Stimulated activated naive B cell treated with anti-CD40 and anti-IgM and Interleukin-4, amounts not matched to agents 10 μg/mL and 1 μg/mL and 100 μg/mL, for 72 hours (primary cell): ENCODE measurements around the gene XPO5.

Experiments used
- ATAC-seq, 2 donors: fragments of 150-1000 bp; cut with Tn5 transposase; replicated peaks; 2 replicates each; pipeline ENCODE4 v1.10.0; 2021; ENCODE audit warnings: moderate library complexity in 1 of 2
- DNase-seq: peaks from one replicate; pipeline ENCODE4 v3.0.0; 2021
- H3K27ac Mint-ChIP-seq: one replicate; pipeline ENCODE4 v1.8.0; 2022; ENCODE audit warnings: mild to moderate bottlenecking, mixed read lengths
- H3K27me3 Mint-ChIP-seq, 2 donors: one replicate each; pipeline ENCODE4 v1.8.0; 2022; ENCODE audit warnings: mixed read lengths in 2 of 2
- H3K36me3 Mint-ChIP-seq, 2 donors: one replicate each; pipeline ENCODE4 v1.8.0; 2022; ENCODE audit warnings: mixed read lengths in 2 of 2, mild to moderate bottlenecking in 1 of 2
- H3K4me1 Mint-ChIP-seq, 2 donors: one replicate each; pipeline ENCODE4 v1.8.0; 2022; ENCODE audit warnings: mixed read lengths in 2 of 2, mild to moderate bottlenecking in 1 of 2
- H3K4me3 Mint-ChIP-seq, 2 donors: one replicate each; pipeline ENCODE4 v1.8.0; 2022; ENCODE audit warnings: mild to moderate bottlenecking in 2 of 2, mixed read lengths in 2 of 2, moderate library complexity in 1 of 2
- H3K9me3 Mint-ChIP-seq, 2 donors: one replicate each; pipeline ENCODE4 v1.8.0; 2022; ENCODE audit warnings: mixed read lengths in 2 of 2, mild to moderate bottlenecking in 1 of 2

The XPO5 gene

DNA sequence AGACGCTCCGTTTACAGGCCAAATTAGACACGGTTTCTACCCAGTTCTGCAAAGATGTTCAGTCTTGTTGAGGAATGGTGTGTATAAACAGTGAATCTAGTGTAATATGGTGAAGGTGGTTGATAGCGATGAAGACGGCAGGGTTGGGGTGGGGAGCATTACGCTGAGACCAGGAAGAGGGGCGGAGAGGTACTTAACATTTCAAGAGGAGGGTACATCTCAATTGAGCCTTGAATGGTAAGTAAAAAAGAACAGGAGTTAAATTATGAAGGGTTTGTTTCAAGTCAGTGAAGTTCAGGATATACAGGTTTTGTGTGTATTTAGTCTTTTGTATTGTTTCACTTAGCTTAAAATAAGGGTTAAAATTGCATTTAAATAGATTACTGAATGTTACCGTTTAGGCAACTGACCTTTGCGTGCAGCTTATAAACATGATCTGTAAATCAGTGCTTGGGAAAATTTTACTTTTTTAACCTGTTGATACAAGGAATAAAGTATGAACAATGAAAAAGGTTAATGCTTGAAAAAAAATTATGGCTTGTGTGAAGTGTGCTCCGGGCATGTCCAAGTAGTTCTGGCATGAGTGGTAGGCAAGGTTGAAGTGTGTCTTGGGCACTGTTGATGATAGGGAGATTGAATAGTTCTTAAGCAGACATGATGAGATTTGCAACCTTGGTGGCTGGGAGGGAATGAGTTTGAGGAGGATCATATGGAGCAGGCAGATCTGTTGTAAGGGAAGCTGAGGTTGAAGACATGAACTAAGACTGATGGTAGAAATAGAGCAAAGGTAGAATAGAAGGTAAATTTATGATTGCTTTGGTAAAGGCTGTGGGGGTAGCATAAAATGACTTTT lies 58.1 kb downstream of the XPO5 start:
- Mint-ChIP-seq H3K4me1 (peaks cover 16 to 17% of the 10 kb centered on the region in 2 donors), H3K4me3 (no peak overlapping the region), H3K36me3 (peaks cover 21 to 26% of the 10 kb centered on the region in 2 donors), H3K27me3 (no peaks in the 10 kb centered on the region), H3K27ac (no peak overlapping the region), H3K9me3 (no peaks in the 10 kb centered on the region)
- DNase-seq (no peak), ATAC-seq (peak; percentile 6 to 17)

DNA sequence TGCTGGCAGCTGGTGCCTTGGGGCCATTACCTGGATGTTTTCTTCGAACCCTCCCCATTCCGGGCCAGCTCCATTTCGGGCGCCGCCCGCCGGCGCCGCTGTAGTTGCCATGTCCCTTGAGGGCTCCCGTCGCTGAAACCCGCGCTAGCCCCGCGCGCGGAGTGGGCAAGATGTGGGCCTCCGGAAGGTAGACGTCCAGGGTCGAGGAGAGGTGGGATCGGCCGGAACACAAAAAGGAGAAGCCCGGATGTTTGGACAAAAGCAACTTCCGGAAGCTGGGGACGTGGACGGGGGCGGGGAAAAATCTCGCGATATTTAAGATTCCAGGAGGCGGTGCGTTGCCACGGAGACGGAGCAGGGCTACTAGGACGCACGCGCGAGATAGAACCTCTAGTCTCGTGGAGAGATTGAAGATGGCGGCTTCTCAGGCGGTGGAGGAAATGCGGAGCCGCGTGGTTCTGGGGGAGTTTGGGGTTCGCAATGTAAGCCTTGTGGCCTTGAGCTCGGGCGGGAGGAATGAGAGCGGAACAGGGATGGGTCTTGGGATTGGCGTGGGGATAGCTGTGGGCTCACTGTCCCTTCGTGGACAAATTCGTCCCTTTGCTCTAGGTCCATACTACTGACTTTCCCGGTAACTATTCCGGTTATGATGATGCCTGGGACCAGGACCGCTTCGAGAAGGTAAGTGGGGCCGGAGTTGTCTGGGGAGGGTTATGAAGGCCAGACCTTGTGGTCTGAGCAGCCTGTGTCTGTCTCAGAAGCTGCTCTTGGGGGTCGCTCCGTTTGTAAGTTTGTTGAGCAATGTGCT lies 58.9 kb downstream of the XPO5 start, which contains the start of the genes POLR1C and YIPF3:
Gene POLR1C (plus strand): TSS at position 393 of the 808 bp plus-strand sequence. CDS start 21 bp downstream, at position 414.
Gene YIPF3 (minus strand): TSS at position 230 of the 808 bp plus-strand sequence. CDS start 119 bp downstream, at position 111.
- Mint-ChIP-seq H3K9me3 (no peaks in the 10 kb centered on the region), H3K4me1 (peaks cover 16 to 19% of the 10 kb centered on the region in 2 donors), H3K27me3 (no peaks in the 10 kb centered on the region), H3K4me3 (no peak within 1 kb of the TSS), H3K36me3 (peaks cover 20 to 27% of the 10 kb centered on the region in 2 donors), H3K27ac (no peak within 1 kb of the TSS)
- ATAC-seq (peak; percentile 95 to 96), DNase-seq (peak; percentile 96)

DNA sequence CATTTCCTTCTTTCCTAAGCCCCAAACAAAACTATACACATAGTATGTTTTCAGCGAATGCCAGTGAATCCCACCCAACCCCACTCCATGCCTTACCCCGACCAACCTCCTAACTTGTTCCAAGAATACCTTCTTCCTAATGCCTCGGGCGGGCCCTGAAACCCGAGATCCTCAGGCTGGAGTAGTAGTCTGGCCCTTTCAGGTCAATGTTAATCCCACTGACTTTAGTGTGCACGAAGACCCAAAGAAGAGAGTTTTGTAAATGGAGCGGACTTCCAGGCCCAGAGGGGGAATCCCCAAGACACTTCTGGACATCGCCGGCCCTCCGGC lies 59.5 kb downstream of the XPO5 start:
- H3K9me3 Mint-ChIP-seq = no peaks in the 10 kb centered on the region
- H3K4me1 Mint-ChIP-seq = peaks cover 16 to 21% of the 10 kb centered on the region in 2 donors
- no peaks in the 10 kb centered on the region for H3K27me3 Mint-ChIP-seq
- peaks cover 23 to 32% of the 10 kb centered on the region in 2 donors for H3K36me3 Mint-ChIP-seq
- H3K27ac Mint-ChIP-seq = no peak overlapping the region
- DNase-seq (no peak), ATAC-seq (no peak)
- H3K4me3 Mint-ChIP-seq = no peak overlapping the region

DNA sequence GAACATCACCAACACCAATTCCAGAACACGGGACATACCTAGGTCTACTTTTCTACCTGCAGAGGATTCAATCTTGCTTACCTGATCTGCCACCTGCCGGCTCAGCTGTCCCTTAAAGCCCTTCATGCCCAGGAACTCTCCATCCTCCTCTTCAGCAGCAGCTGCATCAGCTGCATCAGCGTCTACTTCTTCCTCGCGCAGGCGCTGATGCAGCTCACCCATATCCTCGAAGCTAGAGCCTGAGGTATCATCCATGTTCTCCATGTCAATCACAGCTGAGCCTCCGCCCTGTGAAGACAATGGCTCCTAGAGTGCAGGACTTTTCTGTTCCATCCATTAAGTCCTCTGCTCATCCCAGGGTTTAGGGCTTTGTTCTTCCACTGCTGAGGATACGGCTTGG lies 60.0 kb downstream of the XPO5 start:
- no peak for ATAC-seq
- no peaks in the 10 kb centered on the region for H3K9me3 Mint-ChIP-seq
- H3K27ac Mint-ChIP-seq = no peak overlapping the region
- peaks cover 17 to 21% of the 10 kb centered on the region in 2 donors for H3K4me1 Mint-ChIP-seq
- H3K4me3 Mint-ChIP-seq = no peak overlapping the region
- no peak for DNase-seq
- no peaks in the 10 kb centered on the region for H3K27me3 Mint-ChIP-seq
- peaks cover 25 to 34% of the 10 kb centered on the region in 2 donors for H3K36me3 Mint-ChIP-seq

DNA sequence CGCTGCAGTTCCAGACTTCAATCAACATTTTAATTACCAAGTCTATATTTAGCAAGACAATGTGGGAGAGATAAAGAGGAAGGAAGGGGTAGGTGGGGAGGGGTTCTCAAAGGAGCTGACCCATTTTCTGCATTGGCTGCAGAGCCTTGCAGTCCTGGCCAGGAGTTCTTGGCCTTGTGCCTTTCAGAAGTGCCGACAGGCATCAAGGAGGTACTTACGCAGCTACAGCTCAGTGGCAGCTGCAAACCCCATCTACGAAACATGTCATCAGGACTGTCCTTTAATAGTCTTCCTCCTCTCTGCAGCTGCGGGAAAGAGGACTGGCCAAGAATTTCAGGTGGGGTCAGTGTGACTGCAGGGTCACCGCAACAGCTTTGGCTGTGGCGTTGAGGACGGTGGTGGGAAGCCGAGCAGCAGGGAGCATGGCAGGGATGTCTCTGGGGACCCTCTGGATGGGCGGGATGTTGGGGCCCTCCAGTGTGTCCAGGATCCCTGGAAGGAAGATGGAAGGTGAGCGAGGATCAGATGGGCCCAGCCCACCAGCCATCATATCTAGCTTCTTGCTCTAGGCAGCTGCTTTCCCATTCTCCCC lies 63.9 kb downstream of the XPO5 start:
- peaks cover 37 to 47% of the 10 kb centered on the region in 2 donors for H3K4me1 Mint-ChIP-seq
- H3K9me3 Mint-ChIP-seq = no peaks in the 10 kb centered on the region
- ATAC-seq = no peak
- H3K36me3 Mint-ChIP-seq = peaks cover 23 to 36% of the 10 kb centered on the region in 2 donors
- peaks cover 18 to 22% of the 10 kb centered on the region in 2 donors for H3K27me3 Mint-ChIP-seq
- no peak overlapping the region for H3K4me3 Mint-ChIP-seq
- H3K27ac Mint-ChIP-seq = no peak overlapping the region
- no peak for DNase-seq

DNA sequence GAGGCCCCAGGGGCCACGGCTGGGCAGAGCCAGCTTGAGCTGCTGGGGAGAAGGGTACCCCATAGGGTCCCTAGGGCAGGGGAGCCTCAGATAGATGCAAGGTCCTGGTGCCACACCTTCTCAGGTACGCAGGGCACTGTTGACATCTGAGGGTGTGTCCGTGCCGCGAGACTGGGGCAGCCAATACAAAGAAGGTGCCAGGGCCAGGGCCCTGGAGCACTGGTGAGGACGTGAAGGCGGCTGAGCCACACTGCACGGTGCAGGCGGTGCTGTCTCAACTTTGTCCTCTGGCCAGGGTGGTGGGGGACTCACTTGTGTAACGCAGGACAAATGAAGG lies 65.0 kb downstream of the XPO5 start:
- H3K4me1 Mint-ChIP-seq = peaks cover 41 to 50% of the 10 kb centered on the region in 2 donors

DNA sequence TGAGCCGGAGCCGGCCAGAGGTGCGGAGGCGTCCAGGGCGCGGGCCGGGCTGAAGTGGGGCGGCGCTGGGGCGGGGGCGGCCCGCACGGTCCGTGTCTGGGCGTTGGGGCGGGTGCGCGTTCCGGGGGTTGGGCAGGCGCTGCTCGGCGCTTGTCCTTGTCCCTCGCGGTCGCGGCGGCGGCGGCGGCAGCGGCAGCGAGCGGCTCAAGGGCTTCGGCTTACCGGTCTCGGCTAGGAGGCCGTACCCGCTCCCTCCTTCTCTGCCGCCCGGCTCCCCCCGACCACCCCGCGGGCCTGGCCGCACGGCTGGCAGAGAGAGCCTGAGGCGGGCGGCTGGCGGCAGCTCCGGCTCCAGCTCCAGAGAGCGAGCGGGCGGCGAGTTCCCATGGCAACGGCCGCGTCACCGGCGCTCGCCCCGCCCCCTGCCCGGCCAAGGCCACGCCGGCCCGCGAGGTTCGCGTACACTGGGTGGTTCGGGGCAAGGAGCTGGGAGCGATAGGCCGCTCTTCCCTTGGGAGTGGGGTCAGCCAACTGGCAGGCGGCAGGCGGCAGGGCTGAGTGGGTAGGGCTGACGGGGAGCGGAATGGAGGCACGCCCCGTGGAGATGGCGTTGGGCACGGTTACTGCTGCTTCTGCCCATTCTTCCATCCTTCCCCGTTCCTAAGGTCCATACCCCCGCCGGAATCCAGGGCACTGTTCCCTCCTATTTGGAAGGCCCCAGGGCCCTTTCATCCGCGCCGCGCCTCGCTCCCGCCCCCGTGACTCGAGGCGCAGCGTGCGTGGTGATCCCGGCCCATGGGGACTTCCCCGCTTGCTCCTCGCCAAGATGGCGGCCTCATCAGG lies 65.6 kb downstream of the XPO5 start, which contains the start of gene LRRC73:
Gene LRRC73 (minus strand): TSS at position 363 of the 843 bp plus-strand sequence. CDS start 561 bp downstream, outside the sequence.
- Mint-ChIP-seq H3K4me3 (peak within 1 kb of the TSS; percentile 80 to 86), H3K27ac (peak within 1 kb of the TSS; percentile 56), H3K27me3 (peaks cover 18 to 22% of the 10 kb centered on the region in 2 donors), H3K4me1 (peaks cover 36 to 44% of the 10 kb centered on the region in 2 donors), H3K9me3 (no peaks in the 10 kb centered on the region), H3K36me3 (peaks cover 25 to 45% of the 10 kb centered on the region in 2 donors)
- ATAC-seq (peak; percentile 78 to 81), DNase-seq (peak; percentile 74)

More for the DNA sequence above, 65.0 kb downstream of the XPO5 start:
- ATAC-seq (no peak), DNase-seq (no peak)
- Mint-ChIP-seq H3K27me3 (peaks cover 18 to 22% of the 10 kb centered on the region in 2 donors), H3K9me3 (no peaks in the 10 kb centered on the region), H3K36me3 (peaks cover 26 to 44% of the 10 kb centered on the region in 2 donors), H3K4me3 (peak overlapping the region; percentile 77 to 80), H3K27ac (no peak overlapping the region)

DNA sequence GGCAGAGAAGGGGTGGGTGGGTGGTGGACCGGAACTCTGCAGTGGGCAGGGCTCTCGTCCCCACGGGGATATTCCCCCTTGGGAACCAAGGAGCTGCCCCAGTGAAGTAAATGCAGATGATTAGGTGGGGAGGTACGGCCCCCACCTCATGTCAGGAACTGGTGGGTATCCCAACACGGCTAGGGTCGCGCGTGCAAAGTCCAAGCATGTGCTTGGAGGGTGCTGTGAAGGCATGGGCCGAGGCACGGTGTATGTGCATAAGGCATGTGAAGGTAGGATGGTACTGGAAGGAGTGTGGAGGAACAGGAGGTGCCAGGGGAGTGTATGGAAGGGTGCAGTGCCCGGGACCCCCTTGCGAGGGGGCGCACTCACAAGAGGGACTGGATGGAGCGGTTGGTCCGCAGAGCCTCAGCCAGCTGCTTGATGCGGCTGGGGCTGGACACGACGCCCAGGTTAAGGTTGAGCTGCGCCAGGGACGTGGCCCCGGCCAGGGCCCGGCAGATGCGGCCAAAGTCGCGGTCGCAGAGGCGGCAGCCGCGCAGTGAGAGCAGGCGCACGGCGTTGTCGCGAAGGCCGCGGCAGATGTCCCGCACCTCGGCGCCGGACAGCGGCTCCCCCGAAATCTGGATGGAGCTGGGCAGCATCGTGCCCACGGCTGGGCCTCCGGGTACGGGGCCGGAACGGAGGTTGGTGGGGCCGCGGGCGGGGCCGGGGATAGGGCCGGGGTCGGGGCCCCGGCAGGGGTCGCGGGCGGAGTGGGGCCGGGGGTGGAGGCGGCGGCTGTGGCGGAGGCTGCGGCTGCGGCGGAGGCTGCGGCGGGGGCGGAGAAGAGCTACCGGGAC lies 66.5 kb downstream of the XPO5 start:
- Mint-ChIP-seq H3K36me3 (peaks cover 22 to 40% of the 10 kb centered on the region in 2 donors), H3K4me1 (peaks cover 32 to 41% of the 10 kb centered on the region in 2 donors), H3K4me3 (peak overlapping the region; percentile 80 to 86), H3K9me3 (no peaks in the 10 kb centered on the region), H3K27ac (peak overlapping the region; percentile 56), H3K27me3 (peaks cover 18 to 22% of the 10 kb centered on the region in 2 donors)
- ATAC-seq (peak; percentile 11 to 16), DNase-seq (no peak)

DNA sequence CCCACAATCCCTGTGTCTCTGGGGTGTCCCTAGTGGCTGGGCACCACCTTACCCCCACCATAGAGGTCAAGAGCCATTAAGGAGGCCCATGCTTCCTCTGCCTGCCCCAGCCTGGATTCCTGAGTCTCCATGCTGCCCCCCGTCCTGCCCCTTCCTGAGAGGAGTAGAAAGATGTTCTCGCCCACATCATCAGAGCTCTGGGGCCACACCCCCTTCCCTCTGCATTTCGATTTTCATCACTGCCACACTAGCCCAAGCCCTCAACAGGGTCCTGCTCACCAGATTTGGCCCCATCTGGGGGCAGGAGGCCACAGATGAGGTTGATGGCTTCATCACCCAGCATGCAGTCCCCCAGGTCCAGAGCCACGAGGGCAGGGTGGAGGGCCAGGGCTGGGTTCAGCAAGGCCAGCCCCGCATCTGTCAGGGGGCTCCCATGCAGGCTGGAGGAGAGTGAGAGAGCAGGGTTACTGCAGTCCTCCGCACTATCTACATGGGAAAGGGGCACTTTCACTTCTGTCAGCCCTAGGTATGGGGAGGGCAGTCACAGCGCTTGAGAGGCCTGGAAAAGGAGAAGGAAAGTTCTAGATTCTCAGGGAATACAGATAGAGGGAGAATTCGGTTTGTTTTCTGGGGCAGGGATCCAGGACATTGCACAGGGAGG lies 67.2 kb downstream of the XPO5 start:
- Mint-ChIP-seq H3K27me3 (peaks cover 18 to 22% of the 10 kb centered on the region in 2 donors), H3K4me3 (peak overlapping the region; percentile 80 to 86), H3K27ac (peak overlapping the region; percentile 81), H3K4me1 (peaks cover 32 to 41% of the 10 kb centered on the region in 2 donors), H3K9me3 (no peaks in the 10 kb centered on the region), H3K36me3 (peaks cover 22 to 39% of the 10 kb centered on the region in 2 donors)
- no peak for DNase-seq
- no peak for ATAC-seq

DNA sequence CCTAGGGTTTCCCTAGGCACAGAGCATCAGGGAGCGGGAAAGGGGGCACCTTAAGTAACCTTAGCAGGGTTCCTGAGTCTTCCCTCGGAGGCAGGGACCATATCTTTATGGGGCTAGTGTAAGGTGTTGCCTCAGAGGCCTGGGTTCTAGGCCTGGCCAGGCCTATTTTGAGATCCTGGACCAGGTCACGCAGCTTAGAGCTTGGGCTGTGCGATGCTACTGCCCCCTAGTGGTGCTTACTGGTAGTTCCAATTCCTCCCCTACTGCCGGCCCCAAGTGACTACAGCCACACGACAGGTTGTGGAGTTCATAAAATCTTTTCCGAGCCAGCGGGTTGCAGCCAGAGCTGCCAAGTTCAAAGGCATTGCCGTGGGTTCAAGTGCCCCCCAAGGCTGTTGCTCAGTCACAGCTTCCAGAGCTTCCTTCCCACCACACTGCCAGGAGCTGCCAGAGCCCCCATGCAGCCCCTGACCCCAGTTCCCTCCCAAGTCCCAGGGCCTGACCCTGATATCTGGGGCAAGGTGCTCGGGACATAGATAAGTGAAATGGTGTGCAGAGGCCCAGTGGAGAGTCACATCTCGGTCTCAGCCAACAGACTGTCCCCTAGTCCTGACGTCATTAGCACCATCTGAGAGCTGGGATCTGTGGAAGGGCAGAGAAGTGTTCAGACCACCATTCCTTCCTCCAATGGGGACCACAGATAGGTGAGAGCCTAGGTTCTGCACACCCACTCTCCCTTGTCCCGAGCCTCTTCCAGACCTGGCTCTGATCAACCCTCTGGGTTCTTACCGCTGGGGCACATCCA lies 69.0 kb downstream of the XPO5 start:
- peaks cover 21 to 43% of the 10 kb centered on the region in 2 donors for H3K36me3 Mint-ChIP-seq
- DNase-seq = peak; percentile 71

DNA sequence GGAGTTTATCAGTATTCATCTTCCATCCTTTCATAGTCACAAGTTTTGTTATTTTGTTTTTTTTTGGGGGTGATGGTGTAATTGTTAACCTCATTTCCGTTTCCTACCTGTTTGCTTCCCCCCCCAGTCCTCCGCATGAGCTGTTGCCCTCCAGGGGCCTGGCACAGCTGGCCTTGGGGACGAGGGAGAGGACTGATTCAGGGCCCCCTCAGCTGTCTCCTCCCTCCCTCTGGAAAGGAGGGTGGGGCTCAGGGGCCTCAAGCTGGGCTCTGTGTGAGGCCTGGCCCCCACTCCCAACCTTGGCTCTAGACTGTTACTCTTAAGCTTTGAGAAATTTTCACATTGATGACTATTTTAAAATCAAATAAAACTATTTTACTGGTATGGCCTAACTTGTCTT lies 69.7 kb downstream of the XPO5 start:
- H3K4me3 Mint-ChIP-seq = no peak overlapping the region
- peaks cover 23 to 43% of the 10 kb centered on the region in 2 donors for H3K36me3 Mint-ChIP-seq
- H3K4me1 Mint-ChIP-seq = peaks cover 26 to 41% of the 10 kb centered on the region in 2 donors
- H3K27me3 Mint-ChIP-seq = peaks cover 18 to 22% of the 10 kb centered on the region in 2 donors
- H3K9me3 Mint-ChIP-seq = no peaks in the 10 kb centered on the region
- DNase-seq (no peak), ATAC-seq (no peak)
- peak overlapping the region; percentile 56 for H3K27ac Mint-ChIP-seq

More for the DNA sequence above, 69.0 kb downstream of the XPO5 start:
- Mint-ChIP-seq H3K9me3 (no peaks in the 10 kb centered on the region), H3K4me3 (no peak overlapping the region), H3K4me1 (peaks cover 28 to 41% of the 10 kb centered on the region in 2 donors), H3K27me3 (peaks cover 18 to 22% of the 10 kb centered on the region in 2 donors), H3K27ac (peak overlapping the region; percentile 56)
- ATAC-seq = peak; percentile 79 to 80
